DMS53 treated with DMSO at 0.1 percent for 48 hours (cell line): ENCODE data around the gene EME2.
A peak's percentile ranks its signal among the peaks of the same experiment; 100 is the strongest.

Source experiments
- DNase-seq: peaks from one replicate; lab custom pipeline; 2025; ENCODE audit not compliant: unreplicated experiment; lab: John Stamatoyannopoulos, UW

Gene EME2

GRCh38 chr16:1817716-1818115 lies 45.1 kb downstream of the EME2 start:
- no peak for DNase-seq

DNA sequence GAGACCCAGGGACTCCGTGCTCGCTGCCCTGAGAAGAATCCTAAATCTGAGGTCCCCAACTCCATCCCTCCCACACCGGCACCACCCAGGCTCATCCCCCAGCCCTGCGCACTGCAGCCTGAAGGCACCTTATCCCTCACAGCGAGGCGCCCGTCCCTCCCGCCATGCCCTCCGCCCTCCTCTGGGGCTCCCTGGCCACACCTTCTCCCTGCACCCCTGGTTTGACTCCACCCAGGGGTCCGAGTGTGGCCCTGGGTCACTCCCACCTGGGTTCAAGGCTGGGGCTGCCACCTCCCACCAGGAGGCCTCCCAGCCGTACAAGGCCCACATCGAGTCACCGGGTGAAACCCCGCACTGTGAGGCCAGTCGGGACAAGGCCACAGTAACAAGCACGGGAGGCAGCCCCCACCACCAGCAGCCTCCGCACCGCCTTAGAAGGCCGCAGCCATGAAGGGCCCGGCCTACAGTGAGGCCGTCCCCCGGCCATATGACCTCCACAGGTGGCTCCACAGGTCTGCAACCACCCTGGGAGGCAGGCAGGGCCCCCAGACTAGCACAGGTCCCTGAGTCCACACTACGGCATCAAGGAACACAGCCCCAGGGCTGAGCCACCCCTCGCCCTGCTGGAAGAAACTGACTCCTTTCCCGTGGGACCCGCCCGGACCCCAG lies 45.7 kb downstream of the EME2 start:
- DNase-seq: no peak

- DNase-seq: no peak
These were observed 46.4 kb downstream of the EME2 start for GRCh38 chr16:1818873-1819525.

DNA sequence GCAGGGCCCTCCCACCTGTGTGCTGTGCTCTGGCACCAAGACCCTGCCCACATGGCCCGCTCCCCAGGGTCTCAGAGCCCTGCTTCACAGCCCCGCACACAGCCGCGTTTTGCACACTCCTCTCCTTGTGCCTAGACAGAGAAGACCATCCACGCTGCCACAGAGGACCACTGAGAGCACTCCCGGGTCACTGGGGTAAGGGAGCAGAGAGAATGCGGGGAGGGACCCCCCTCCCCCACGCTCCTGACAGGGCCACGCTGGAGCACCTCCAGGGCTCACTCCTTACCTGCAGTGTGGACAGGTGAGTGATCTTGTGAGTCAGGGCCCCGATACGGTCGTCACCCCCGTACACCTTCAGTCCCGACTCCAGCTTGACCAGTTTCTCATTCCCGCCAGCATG lies 47.0 kb downstream of the EME2 start:
- no peak for DNase-seq

GRCh38 chr16:1820096-1820945 lies 47.7 kb downstream of the EME2 start:
- no peak for DNase-seq

GRCh38 chr16:1820946-1821290 lies 48.3 kb downstream of the EME2 start:
- no peak for DNase-seq

- peak; percentile 22 for DNase-seq
These were observed 49.4 kb downstream of the EME2 start for GRCh38 chr16:1821861-1822611.

GRCh38 chr16:1822801-1823200 lies 50.2 kb downstream of the EME2 start:
- no peak for DNase-seq

DNA sequence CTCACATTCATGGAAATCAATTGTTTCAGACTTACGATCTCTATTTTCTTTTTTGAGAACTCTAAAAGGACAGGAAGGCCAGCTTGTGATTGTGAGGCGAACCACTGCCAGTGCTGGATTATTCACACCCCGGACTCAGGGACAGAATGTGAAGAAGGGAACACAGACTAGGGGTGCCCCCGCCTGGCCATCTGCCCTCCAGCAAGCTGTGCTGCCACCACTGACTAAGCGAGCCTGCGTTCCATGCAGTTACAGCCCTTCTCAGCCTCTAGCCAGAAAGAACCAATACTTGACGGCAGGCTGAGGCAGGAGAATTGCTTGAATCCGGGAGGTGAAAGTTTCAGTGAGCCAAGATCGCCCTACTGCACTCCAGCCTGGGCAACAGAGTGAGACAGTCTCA lies 51.2 kb downstream of the EME2 start:
- no peak for DNase-seq

- DNase-seq: no peak
These were observed 52.8 kb downstream of the EME2 start for GRCh38 chr16:1825381-1825863.
